ENCODE measurements around the gene CLIC5.

GRCh38 chr6:46025573-46025972, 9.9 kb upstream of the CLIC5 start:
- TF ChIP-seq, protein P1, sequence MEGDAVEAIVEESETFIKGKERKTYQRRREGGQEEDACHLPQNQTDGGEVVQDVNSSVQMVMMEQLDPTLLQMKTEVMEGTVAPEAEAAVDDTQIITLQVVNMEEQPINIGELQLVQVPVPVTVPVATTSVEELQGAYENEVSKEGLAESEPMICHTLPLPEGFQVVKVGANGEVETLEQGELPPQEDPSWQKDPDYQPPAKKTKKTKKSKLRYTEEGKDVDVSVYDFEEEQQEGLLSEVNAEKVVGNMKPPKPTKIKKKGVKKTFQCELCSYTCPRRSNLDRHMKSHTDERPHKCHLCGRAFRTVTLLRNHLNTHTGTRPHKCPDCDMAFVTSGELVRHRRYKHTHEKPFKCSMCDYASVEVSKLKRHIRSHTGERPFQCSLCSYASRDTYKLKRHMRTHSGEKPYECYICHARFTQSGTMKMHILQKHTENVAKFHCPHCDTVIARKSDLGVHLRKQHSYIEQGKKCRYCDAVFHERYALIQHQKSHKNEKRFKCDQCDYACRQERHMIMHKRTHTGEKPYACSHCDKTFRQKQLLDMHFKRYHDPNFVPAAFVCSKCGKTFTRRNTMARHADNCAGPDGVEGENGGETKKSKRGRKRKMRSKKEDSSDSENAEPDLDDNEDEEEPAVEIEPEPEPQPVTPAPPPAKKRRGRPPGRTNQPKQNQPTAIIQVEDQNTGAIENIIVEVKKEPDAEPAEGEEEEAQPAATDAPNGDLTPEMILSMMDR (IDR thresholded peaks at IDR 0.05), result no peak
- TF ChIP-seq POLR2A (IDR thresholded peaks at IDR 0.05), result no peak
